Calu3 (cell line): ENCODE results near the gene RANBP2. TPM values are rescaled to one million over a fixed set of nuclear protein-coding genes. Genes with fewer than 3 reads are reported as not detected.

Source experiments
- BruUV-seq: library from RNA; stranded (reverse); fragments of 400-500 nt; replicated peaks from 2 replicates; lab custom pipeline; 2021; lab: Mats Ljungman, UMichigan
- CTCF ChIA-PET: fragments of 300-600 bp; sonication (Branson Sonifier 250); formaldehyde crosslinking; loops from one replicate; lab custom pipeline; 2022; ENCODE audit warnings: antibody characterized with exemption; lab: Charles Lee
- DNase-seq: peaks from one replicate; pipeline ENCODE4 v3.0.0; 2022
- H3K27ac Mint-ChIP-seq: one replicate; pipeline ENCODE4 v1.8.0; 2022; ENCODE audit warnings: mixed read lengths; ENCODE audit not compliant: unreplicated experiment
- H3K27me3 Mint-ChIP-seq: one replicate; pipeline ENCODE4 v1.8.0; 2022; ENCODE audit warnings: mixed read lengths; ENCODE audit not compliant: unreplicated experiment
- H3K36me3 Mint-ChIP-seq: one replicate; pipeline ENCODE4 v1.8.0; 2022; ENCODE audit warnings: mild to moderate bottlenecking, moderate library complexity, mixed read lengths; ENCODE audit not compliant: insufficient read depth, unreplicated experiment
- H3K4me1 Mint-ChIP-seq: one replicate; pipeline ENCODE4 v1.8.0; 2022; ENCODE audit warnings: mild to moderate bottlenecking, low read depth, mixed read lengths; ENCODE audit not compliant: unreplicated experiment
- H3K4me3 Mint-ChIP-seq: one replicate; pipeline ENCODE4 v1.8.0; 2022; ENCODE audit warnings: mild to moderate bottlenecking, low read depth, moderate library complexity, mixed read lengths; ENCODE audit not compliant: unreplicated experiment
- H3K9me3 Mint-ChIP-seq: one replicate; pipeline ENCODE4 v1.8.0; 2022; ENCODE audit warnings: low read depth, mixed read lengths; ENCODE audit not compliant: unreplicated experiment
- intact Hi-C: fragments of 100-400 bp; cut with micrococcal nuclease; formaldehyde crosslinking; loops from one replicate; pipeline ENCODE4 v1.10.0; 2022; ENCODE audit not compliant: unreplicated experiment
- total RNA-seq: library from RNA; stranded (reverse); gene quantifications from 2 replicates; pipeline ENCODE4 v1.2.3, GENCODE V29; 2022
- TF ChIP-seq, protein P1 (sequence below): fragments of 200-600 bp; IDR thresholded peaks from one replicate; pipeline ENCODE4 v1.8.0; 2022; ENCODE audit warnings: antibody characterized with exemption; ENCODE audit not compliant: unreplicated experiment

Gene RANBP2
- total RNA-seq, 1 experiment from 2014 or later = 64.9 TPM

DNA sequence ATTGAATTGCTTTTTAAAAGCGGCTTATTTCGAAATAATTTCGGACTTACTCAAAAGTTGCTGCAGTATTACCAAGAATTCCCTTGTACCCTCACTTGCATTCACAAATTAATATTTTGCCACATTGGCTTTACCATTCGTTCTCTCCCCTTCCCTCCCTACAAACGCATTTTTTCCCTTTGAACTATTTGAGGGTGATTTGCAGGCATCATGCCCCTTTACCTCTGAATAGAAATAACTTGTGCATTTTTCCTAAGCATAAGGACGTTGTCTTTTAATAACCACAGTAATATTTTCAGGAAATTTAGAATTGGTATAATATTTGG is 67.9 kb downstream of the RANBP2 start:
- CTCF ChIA-PET = no interaction called here
- TSS peak; percentile 67 for BruUV-seq
- Mint-ChIP-seq H3K36me3 (peaks cover 38% of the 10 kb centered on the region), H3K27ac (peak overlapping the region; percentile 56), H3K9me3 (no peaks in the 10 kb centered on the region), H3K4me1 (no peaks in the 10 kb centered on the region), H3K27me3 (no peaks in the 10 kb centered on the region), H3K4me3 (peak overlapping the region; percentile 85)
- TF ChIP-seq, protein P1, sequence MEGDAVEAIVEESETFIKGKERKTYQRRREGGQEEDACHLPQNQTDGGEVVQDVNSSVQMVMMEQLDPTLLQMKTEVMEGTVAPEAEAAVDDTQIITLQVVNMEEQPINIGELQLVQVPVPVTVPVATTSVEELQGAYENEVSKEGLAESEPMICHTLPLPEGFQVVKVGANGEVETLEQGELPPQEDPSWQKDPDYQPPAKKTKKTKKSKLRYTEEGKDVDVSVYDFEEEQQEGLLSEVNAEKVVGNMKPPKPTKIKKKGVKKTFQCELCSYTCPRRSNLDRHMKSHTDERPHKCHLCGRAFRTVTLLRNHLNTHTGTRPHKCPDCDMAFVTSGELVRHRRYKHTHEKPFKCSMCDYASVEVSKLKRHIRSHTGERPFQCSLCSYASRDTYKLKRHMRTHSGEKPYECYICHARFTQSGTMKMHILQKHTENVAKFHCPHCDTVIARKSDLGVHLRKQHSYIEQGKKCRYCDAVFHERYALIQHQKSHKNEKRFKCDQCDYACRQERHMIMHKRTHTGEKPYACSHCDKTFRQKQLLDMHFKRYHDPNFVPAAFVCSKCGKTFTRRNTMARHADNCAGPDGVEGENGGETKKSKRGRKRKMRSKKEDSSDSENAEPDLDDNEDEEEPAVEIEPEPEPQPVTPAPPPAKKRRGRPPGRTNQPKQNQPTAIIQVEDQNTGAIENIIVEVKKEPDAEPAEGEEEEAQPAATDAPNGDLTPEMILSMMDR = no peak
- no peak for DNase-seq
- intact Hi-C loops = no loop called here

DNA sequence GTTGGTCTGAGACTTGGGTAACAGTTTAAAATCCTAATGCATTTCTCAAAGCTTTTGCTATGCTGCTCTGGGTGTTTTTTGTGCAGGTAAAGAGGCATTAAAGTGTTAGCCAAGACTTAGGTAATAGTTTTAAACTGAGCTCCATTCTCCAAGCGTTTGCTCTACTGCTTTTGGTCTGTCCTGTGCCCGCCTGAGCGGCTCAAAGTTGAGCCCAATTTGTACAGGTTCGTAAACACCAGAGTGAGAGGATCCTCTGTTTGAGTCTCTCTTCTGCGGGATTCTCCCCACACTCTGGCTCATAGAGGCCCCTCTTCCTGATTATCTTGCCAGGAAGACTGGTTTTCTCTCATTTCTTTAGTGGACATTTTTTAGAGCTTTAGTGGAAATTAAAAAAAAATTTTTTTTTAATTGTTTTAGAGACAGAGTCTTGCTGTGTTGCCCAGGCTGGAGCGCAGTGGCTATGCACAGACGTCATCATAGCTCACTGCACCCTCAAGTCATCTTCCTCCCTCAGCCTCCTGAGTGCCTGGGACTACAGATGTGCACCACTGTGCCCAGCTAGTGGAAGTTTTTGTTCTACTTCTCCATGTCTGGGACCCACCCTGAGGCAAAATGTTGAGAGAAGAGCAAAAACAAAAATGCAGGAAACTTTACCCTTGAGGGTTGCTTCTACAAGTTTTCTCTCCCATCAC is 83.9 kb downstream of the RANBP2 start:
- no peak overlapping the region for H3K4me3 Mint-ChIP-seq
- BruUV-seq = no TSS peak
- no peak for DNase-seq
- no peaks in the 10 kb centered on the region for H3K36me3 Mint-ChIP-seq
- no peaks in the 10 kb centered on the region for H3K4me1 Mint-ChIP-seq
- H3K9me3 Mint-ChIP-seq = no peaks in the 10 kb centered on the region
- TF ChIP-seq, protein P1 = no peak
- H3K27ac Mint-ChIP-seq = no peak overlapping the region
- CTCF ChIA-PET = no interaction called here
- intact Hi-C loops = no loop called here
- no peaks in the 10 kb centered on the region for H3K27me3 Mint-ChIP-seq

DNA sequence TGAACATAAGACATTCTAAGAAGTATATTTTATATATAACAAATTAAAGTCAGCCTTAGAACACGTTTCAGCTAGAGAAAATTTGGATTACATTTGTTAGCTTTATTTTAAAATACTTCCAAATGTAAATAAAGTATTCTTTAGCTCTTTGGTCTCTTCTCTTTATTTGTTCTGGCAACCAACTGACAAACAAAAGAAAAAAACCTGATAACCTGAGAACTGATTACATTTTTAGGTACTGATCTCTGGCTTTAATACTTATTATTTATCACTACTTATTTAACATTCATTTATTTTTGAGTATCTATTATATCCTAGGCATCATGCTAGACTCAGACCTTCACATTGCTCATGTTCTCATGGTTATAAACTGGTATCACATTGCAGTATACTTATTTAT is 85.8 kb downstream of the RANBP2 start:
- H3K27ac Mint-ChIP-seq = no peak overlapping the region
- no peaks in the 10 kb centered on the region for H3K27me3 Mint-ChIP-seq
- BruUV-seq = no TSS peak
- intact Hi-C loops = no loop called here
- H3K36me3 Mint-ChIP-seq = no peaks in the 10 kb centered on the region
- CTCF ChIA-PET = interaction anchor here (0.6 kb wide), 1 partner anchor 153 kb away, joined by 8 read pairs; no protein-coding TSS in a partner anchor
- no peaks in the 10 kb centered on the region for H3K9me3 Mint-ChIP-seq
- H3K4me1 Mint-ChIP-seq = no peaks in the 10 kb centered on the region
- no peak overlapping the region for H3K4me3 Mint-ChIP-seq
- TF ChIP-seq, protein P1 = no peak
- DNase-seq = no peak

DNA sequence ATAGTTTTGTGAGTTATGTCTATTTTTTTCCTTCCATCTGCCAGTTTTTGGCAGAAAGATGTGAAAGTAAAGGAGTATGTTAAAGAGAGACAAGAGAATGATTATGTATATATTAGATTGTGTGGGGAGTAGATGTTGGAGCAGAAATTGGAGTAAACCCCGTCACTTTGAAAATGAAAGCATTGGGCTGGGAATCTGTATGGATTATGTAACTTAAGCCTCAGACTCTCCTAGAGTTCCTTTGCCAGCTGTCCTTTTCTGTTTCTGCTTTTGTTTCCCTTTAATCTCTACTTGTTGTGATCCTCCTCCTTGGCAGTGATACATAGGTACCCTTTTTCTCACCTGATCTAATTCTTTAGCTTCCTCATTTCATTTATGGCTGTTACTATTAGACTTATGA is 86.5 kb downstream of the RANBP2 start:
- Mint-ChIP-seq H3K9me3 (peaks cover 3% of the 10 kb centered on the region), H3K27ac (no peak overlapping the region), H3K36me3 (peaks cover 6% of the 10 kb centered on the region), H3K27me3 (no peaks in the 10 kb centered on the region), H3K4me3 (no peak overlapping the region), H3K4me1 (no peaks in the 10 kb centered on the region)
- TF ChIP-seq, protein P1 = no peak
- intact Hi-C loops = no loop called here
- DNase-seq = no peak
- CTCF ChIA-PET = no interaction called here
- no TSS peak for BruUV-seq
